ENCODE measurements around the gene UBL4A.

UBL4A gene

GRCh38 chrX:154516656-154517100, 30.3 kb upstream of the UBL4A start:
- Histone ChIP-seq H3K9ac (ENCODE audit: low read length) (peak overlapping the region; percentile 92), H3K27me3 (ENCODE audit: control insufficient read depth, insufficient read depth, low read length) (peaks cover 4% of the 10 kb centered on the region), H3K4me3 (ENCODE audit: low read length) (peak overlapping the region; percentile 59), H3K36me3 (ENCODE audit: control insufficient read depth, insufficient read depth, low read length) (no peaks in the 10 kb centered on the region), H3K27ac (ENCODE audit: low read depth, low read length) (peak overlapping the region; percentile 88), H3K4me1 (ENCODE audit: control insufficient read depth, insufficient read depth, low read length) (peaks cover 7% of the 10 kb centered on the region)

DNA sequence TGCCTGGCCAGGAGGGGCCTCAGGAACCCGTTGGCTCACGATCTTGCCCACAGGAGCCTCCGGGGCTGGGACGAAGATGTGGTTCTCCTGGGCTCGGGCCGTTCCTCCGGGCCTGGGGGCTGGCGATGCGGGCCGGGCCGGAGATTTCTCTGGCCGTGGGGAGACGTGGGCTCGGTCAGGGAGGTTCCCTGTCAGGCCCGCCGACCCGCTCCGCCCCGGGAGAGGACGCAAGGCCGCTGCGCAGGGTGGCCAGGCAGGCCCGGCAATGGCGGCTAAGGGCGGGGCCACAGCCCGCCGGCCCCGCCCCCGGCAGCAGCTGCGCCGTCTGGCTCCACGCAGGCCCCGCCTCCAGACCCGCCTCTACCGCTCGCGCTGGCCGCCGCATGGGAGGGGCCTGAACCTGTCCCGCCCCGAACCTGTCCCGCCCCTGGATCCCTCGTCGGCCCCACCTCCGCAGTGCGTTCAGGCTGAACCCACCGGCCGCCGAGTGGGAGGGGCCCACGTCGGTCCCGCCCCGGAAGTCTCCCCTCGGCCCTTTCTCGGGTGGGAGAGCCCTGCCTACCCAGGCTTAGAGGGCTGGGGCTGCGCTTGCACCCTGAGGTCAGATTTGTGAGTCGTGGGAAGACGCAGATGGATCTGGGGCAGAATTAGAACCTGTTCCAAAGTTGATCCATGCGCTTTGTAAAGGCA, 29.7 kb upstream of the UBL4A start, which contains the start of gene FAM3A:
FAM3A (minus strand) TSS at position 267 of the 690 bp plus-strand sequence. CDS start 460 bp downstream, outside the sequence.
- Histone ChIP-seq H3K36me3 (ENCODE audit: control insufficient read depth, insufficient read depth, low read length) (no peaks in the 10 kb centered on the region), H3K4me1 (ENCODE audit: control insufficient read depth, insufficient read depth, low read length) (peaks cover 7% of the 10 kb centered on the region)

GRCh38 chrX:154515090-154515965, 28.9 kb upstream of the UBL4A start:
- Histone ChIP-seq H3K4me1 (ENCODE audit: control insufficient read depth, insufficient read depth, low read length) (peaks cover 7% of the 10 kb centered on the region), H3K27ac (ENCODE audit: low read depth, low read length) (peak overlapping the region; percentile 95), H3K27me3 (ENCODE audit: control insufficient read depth, insufficient read depth, low read length) (peaks cover 4% of the 10 kb centered on the region), H3K4me3 (ENCODE audit: low read length) (peak overlapping the region; percentile 77), H3K9ac (ENCODE audit: low read length) (peak overlapping the region; percentile 62), H3K36me3 (ENCODE audit: control insufficient read depth, insufficient read depth, low read length) (no peaks in the 10 kb centered on the region)

More for the DNA sequence above, 29.7 kb upstream of the UBL4A start, which contains the start of gene FAM3A:
- Histone ChIP-seq H3K27ac (ENCODE audit: low read depth, low read length) (peak within 1 kb of the TSS; percentile 95), H3K9ac (ENCODE audit: low read length) (peak within 1 kb of the TSS; percentile 92), H3K27me3 (ENCODE audit: control insufficient read depth, insufficient read depth, low read length) (peaks cover 4% of the 10 kb centered on the region), H3K4me3 (ENCODE audit: low read length) (peak within 1 kb of the TSS; percentile 77)

DNA sequence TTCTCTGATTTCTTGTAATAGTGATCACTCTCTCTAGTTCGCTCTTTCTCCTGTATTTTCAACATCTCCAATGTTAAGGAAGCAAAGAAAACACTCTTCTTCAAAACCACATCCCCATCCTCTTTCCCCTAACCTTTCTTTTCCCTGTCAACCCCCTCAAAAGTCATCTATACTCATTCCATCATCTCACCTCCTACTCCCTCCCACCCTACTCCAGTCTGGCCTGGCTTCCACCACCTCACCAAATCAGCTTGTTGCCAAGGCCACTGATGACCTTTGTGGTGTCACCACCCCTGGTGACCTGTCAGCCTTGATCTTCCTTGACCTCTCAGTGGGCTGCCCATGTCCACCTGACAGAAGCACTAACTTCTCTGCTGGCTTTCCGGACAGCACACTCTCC, 27.3 kb upstream of the UBL4A start:
- H3K27me3 ChIP-seq (ENCODE audit: control insufficient read depth, insufficient read depth, low read length): peaks cover 4% of the 10 kb centered on the region
- H3K9ac ChIP-seq (ENCODE audit: low read length): no peak overlapping the region
- peaks cover 7% of the 10 kb centered on the region for H3K4me1 ChIP-seq (ENCODE audit: control insufficient read depth, insufficient read depth, low read length)
- H3K4me3 ChIP-seq (ENCODE audit: low read length): no peak overlapping the region
- no peak overlapping the region for H3K27ac ChIP-seq (ENCODE audit: low read depth, low read length)
- no peaks in the 10 kb centered on the region for H3K36me3 ChIP-seq (ENCODE audit: control insufficient read depth, insufficient read depth, low read length)

DNA sequence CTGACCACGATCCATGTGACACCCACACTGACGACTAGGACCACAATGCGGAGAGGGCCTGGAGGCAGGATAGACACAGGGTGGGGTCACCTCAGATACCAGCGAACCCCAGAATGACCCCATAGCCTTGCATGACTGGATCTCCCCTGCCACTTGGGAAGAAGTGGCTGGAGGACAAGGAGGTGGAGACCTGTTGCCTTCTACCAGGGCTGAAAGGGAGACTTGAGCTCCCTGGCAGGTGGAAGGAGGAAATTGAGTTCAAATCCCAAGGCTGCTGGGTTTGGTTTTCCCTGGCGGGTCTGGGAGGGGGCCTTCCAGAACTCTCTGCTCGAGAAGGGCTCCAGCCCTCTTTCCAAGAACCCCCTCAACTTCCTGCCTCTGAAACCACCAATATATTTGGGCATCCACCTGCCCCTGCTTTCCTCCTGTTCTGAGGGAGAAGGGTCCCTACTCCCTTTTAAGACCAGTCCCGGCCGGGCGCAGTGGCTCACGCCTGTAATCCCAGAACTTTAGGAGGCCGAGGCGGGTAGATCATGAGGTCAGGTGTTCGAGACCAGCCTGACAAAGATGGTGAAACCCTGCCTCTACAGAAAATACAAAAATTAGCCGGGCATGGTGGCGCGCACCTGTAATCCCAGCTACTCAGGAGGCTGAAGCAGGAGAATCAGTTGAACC, 26.6 kb upstream of the UBL4A start:
- peaks cover 4% of the 10 kb centered on the region for H3K27me3 ChIP-seq (ENCODE audit: control insufficient read depth, insufficient read depth, low read length)
- H3K4me1 ChIP-seq (ENCODE audit: control insufficient read depth, insufficient read depth, low read length): peaks cover 7% of the 10 kb centered on the region
- H3K9ac ChIP-seq (ENCODE audit: low read length): no peak overlapping the region
- no peak overlapping the region for H3K4me3 ChIP-seq (ENCODE audit: low read length)
- no peak overlapping the region for H3K27ac ChIP-seq (ENCODE audit: low read depth, low read length)
- no peaks in the 10 kb centered on the region for H3K36me3 ChIP-seq (ENCODE audit: control insufficient read depth, insufficient read depth, low read length)

GRCh38 chrX:154511761-154512160, 25.3 kb upstream of the UBL4A start:
- Histone ChIP-seq H3K27me3 (ENCODE audit: control insufficient read depth, insufficient read depth, low read length) (peaks cover 4% of the 10 kb centered on the region), H3K4me3 (ENCODE audit: low read length) (no peak overlapping the region), H3K9ac (ENCODE audit: low read length) (no peak overlapping the region), H3K27ac (ENCODE audit: low read depth, low read length) (no peak overlapping the region), H3K4me1 (ENCODE audit: control insufficient read depth, insufficient read depth, low read length) (no peaks in the 10 kb centered on the region), H3K36me3 (ENCODE audit: control insufficient read depth, insufficient read depth, low read length) (no peaks in the 10 kb centered on the region)

- H3K9ac ChIP-seq (ENCODE audit: low read length): no peak overlapping the region
- H3K4me3 ChIP-seq (ENCODE audit: low read length): no peak overlapping the region
- no peaks in the 10 kb centered on the region for H3K4me1 ChIP-seq (ENCODE audit: control insufficient read depth, insufficient read depth, low read length)
- no peaks in the 10 kb centered on the region for H3K36me3 ChIP-seq (ENCODE audit: control insufficient read depth, insufficient read depth, low read length)
- no peak overlapping the region for H3K27ac ChIP-seq (ENCODE audit: low read depth, low read length)
- H3K27me3 ChIP-seq (ENCODE audit: control insufficient read depth, insufficient read depth, low read length): no peaks in the 10 kb centered on the region
Measured at GRCh38 chrX:154509455-154509854, 23.0 kb upstream of the UBL4A start.

DNA sequence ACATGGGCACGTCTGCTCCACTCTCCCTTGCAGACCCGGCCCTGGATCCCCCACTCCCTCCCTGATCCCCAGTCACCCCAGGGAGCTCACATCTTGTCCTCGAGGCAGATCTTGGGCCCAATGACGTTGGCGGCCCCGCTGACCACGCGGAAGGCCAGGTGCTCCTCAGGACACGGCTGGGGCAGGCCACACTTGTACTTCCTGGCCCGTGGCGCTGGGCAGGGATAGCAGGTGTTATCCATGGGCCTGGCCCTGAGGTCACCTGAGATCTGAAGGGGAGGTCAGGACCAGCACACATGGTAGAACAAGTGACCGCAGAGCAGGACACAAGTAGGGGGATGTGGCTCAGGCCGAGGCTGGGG, 21.9 kb upstream of the UBL4A start:
- H3K4me1 ChIP-seq (ENCODE audit: control insufficient read depth, insufficient read depth, low read length): no peaks in the 10 kb centered on the region
- H3K36me3 ChIP-seq (ENCODE audit: control insufficient read depth, insufficient read depth, low read length): no peaks in the 10 kb centered on the region
- no peak overlapping the region for H3K4me3 ChIP-seq (ENCODE audit: low read length)
- H3K27ac ChIP-seq (ENCODE audit: low read depth, low read length): no peak overlapping the region
- no peak overlapping the region for H3K9ac ChIP-seq (ENCODE audit: low read length)
- no peaks in the 10 kb centered on the region for H3K27me3 ChIP-seq (ENCODE audit: control insufficient read depth, insufficient read depth, low read length)

GRCh38 chrX:154507673-154508383, 21.4 kb upstream of the UBL4A start:
- no peaks in the 10 kb centered on the region for H3K27me3 ChIP-seq (ENCODE audit: control insufficient read depth, insufficient read depth, low read length)
- H3K9ac ChIP-seq (ENCODE audit: low read length): no peak overlapping the region
- no peaks in the 10 kb centered on the region for H3K36me3 ChIP-seq (ENCODE audit: control insufficient read depth, insufficient read depth, low read length)
- H3K27ac ChIP-seq (ENCODE audit: low read depth, low read length): no peak overlapping the region
- no peak overlapping the region for H3K4me3 ChIP-seq (ENCODE audit: low read length)
- H3K4me1 ChIP-seq (ENCODE audit: control insufficient read depth, insufficient read depth, low read length): no peaks in the 10 kb centered on the region

GRCh38 chrX:154506483-154507332, 20.3 kb upstream of the UBL4A start:
- Histone ChIP-seq H3K36me3 (ENCODE audit: control insufficient read depth, insufficient read depth, low read length) (no peaks in the 10 kb centered on the region), H3K27me3 (ENCODE audit: control insufficient read depth, insufficient read depth, low read length) (no peaks in the 10 kb centered on the region), H3K4me3 (ENCODE audit: low read length) (no peak overlapping the region), H3K9ac (ENCODE audit: low read length) (no peak overlapping the region), H3K27ac (ENCODE audit: low read depth, low read length) (no peak overlapping the region), H3K4me1 (ENCODE audit: control insufficient read depth, insufficient read depth, low read length) (no peaks in the 10 kb centered on the region)

DNA sequence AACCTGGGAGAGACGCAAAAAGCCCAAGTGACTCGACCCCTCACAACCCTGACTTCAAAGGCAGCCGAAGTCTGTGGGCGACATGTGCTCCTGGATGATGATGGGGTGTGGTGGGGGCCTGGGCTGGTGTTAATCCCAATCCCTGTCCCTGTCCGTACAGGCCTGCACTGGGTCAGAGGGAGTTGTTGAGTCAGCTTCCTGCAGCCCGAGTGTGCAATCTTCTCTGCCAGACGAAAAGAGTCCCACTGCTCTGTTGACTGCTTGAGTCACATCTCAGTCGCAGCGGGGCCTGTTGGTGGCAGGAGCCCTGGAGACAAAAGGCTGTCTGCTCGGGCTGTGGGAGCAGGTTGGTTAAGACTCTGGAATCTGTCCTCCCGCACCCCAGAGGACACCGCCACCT, 19.3 kb upstream of the UBL4A start:
- H3K27me3 ChIP-seq (ENCODE audit: control insufficient read depth, insufficient read depth, low read length): no peaks in the 10 kb centered on the region
- no peak overlapping the region for H3K9ac ChIP-seq (ENCODE audit: low read length)
- no peak overlapping the region for H3K4me3 ChIP-seq (ENCODE audit: low read length)
- H3K27ac ChIP-seq (ENCODE audit: low read depth, low read length): no peak overlapping the region
- H3K36me3 ChIP-seq (ENCODE audit: control insufficient read depth, insufficient read depth, low read length): no peaks in the 10 kb centered on the region
- no peaks in the 10 kb centered on the region for H3K4me1 ChIP-seq (ENCODE audit: control insufficient read depth, insufficient read depth, low read length)
